ENCODE data around the gene KDM4C. TPM values are rescaled to one million over a fixed set of nuclear protein-coding genes. Genes with fewer than 3 reads are reported as not detected.

Gene KDM4C
- total RNA-seq, 1 donor from 2014 or later: 39.8 TPM

DNA sequence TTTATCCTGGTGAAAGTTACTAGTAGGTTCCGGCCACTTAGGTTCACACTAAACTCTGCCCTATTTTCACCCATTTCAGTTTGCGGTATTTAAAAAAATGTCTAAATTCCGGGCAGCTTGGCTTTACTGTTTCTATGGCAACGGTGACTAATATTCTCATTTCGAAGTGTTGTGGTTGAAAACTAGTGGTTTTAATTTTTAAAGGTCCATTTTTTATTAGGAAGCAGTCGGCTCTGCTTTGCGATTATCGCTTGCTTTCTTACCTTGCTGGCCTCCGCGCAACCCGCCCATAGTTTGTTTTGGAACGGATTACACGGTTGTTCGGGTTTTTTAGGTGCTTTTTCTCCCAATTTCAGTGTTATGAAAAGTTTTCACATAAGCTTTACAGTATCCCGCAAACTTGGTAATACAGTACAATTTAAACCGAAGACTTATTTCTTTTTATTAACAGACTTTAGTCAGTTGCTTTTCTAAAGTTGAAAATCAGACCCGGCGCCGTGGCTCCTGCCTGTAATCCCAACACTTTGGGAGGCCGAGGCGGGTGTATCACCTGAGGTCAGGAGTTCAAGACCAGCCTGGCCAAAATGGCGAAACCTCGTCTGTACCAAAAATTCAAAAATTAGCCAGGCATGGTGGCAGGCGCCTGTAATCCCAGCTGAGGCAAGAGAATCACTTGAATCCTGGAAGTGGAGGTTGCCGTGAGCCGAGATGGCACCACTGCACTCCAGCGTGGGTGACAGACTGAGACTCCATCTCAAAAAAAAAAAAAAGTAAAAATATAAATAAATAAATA is 1.6 kb downstream of the KDM4C start:
- TF ChIP-seq, protein P1, sequence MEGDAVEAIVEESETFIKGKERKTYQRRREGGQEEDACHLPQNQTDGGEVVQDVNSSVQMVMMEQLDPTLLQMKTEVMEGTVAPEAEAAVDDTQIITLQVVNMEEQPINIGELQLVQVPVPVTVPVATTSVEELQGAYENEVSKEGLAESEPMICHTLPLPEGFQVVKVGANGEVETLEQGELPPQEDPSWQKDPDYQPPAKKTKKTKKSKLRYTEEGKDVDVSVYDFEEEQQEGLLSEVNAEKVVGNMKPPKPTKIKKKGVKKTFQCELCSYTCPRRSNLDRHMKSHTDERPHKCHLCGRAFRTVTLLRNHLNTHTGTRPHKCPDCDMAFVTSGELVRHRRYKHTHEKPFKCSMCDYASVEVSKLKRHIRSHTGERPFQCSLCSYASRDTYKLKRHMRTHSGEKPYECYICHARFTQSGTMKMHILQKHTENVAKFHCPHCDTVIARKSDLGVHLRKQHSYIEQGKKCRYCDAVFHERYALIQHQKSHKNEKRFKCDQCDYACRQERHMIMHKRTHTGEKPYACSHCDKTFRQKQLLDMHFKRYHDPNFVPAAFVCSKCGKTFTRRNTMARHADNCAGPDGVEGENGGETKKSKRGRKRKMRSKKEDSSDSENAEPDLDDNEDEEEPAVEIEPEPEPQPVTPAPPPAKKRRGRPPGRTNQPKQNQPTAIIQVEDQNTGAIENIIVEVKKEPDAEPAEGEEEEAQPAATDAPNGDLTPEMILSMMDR (IDR thresholded peaks at IDR 0.05): no peak
- no peaks in the 10 kb centered on the region for H3K36me3 ChIP-seq
- no peaks in the 10 kb centered on the region for H3K27me3 ChIP-seq (ENCODE audit: low read depth)
- H3K4me1 ChIP-seq: peaks cover 16% of the 10 kb centered on the region
- H3K4me3 ChIP-seq: peak overlapping the region; percentile 96
- peak overlapping the region; percentile 97 for H3K27ac ChIP-seq
- ATAC-seq (no peak), DNase-seq (no peak)
- H3K9me3 ChIP-seq: no peaks in the 10 kb centered on the region
- intact Hi-C loops (cut with DNase I): no loop called here

DNA sequence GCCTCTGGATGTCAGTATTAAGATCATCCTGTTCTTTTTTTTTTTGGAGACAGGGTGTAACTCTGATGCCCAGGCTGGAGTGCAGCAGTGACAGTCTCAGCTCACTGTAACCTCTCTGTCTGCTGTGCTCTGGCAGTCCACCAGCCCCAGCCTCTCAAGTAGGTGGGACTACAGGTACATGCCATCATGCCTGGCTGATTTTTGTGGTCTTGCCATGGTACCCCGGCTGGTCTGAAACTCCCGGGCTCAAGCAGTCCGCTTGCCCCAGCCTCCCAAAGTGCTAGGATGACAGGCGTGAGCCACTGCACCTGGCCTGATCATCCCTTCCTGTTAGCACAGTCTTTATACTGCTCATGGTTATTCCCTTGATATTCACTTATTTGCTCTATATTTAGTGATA is 3.5 kb downstream of the KDM4C start:
- no peak overlapping the region for H3K4me3 ChIP-seq
- intact Hi-C loops (cut with DNase I): no loop called here
- H3K9me3 ChIP-seq: no peaks in the 10 kb centered on the region
- no peak for DNase-seq
- peaks cover 16% of the 10 kb centered on the region for H3K4me1 ChIP-seq
- ATAC-seq: no peak
- H3K27me3 ChIP-seq (ENCODE audit: low read depth): no peaks in the 10 kb centered on the region
- TF ChIP-seq, protein P1 (IDR thresholded peaks at IDR 0.05): no peak
- no peaks in the 10 kb centered on the region for H3K36me3 ChIP-seq
- no peak overlapping the region for H3K27ac ChIP-seq

DNA sequence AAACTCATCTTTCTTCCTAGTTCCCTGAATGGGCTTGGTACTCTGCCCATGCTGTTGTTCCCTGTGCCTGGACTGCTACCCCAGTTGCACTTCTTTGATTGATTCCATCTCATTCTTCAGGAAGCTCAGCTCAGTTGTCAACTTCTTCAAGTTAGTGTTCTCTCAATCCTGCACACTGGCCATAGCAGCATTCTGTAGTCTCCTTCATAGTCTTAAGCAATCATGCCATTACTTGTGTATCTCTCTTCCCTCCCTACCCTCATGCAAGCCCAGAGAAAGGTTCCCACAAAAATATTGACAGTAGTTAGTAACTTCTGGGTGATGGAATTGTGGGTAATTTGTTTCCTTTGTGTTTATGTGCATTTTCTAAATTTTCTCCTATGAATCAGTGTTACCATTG is 5.5 kb downstream of the KDM4C start:
- no peak for ATAC-seq
- Histone ChIP-seq H3K4me1 (peaks cover 11% of the 10 kb centered on the region), H3K27me3 (ENCODE audit: low read depth) (no peaks in the 10 kb centered on the region), H3K27ac (no peak overlapping the region), H3K9me3 (no peaks in the 10 kb centered on the region), H3K4me3 (no peak overlapping the region), H3K36me3 (no peaks in the 10 kb centered on the region)
- DNase-seq: no peak
- TF ChIP-seq, protein P1 (IDR thresholded peaks at IDR 0.05): no peak
- intact Hi-C loops (cut with DNase I): no loop called here

DNA sequence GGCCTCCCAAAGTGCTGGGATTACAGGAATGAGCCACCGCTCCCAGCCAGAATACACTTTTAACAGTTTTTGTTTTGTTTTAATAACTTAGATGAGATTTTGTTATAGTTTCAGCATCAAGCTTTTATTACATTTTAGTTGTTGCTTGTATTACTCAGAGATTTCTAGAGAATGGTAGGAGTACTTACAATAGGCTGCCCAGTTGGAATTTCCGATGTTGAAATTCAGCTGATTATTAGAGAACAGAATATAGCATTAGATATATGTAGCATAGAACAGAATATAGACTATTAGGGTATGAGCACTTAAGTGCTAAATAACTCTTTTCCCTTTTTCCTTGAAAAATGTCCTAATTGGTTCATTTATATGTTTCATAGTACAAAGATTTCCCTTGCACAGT is 6.2 kb downstream of the KDM4C start:
- DNase-seq (no peak), ATAC-seq (no peak)
- Histone ChIP-seq H3K4me3 (no peak overlapping the region), H3K4me1 (peaks cover 11% of the 10 kb centered on the region), H3K9me3 (no peaks in the 10 kb centered on the region), H3K27ac (no peak overlapping the region), H3K36me3 (no peaks in the 10 kb centered on the region), H3K27me3 (ENCODE audit: low read depth) (no peaks in the 10 kb centered on the region)
- TF ChIP-seq, protein P1 (IDR thresholded peaks at IDR 0.05): no peak
- intact Hi-C loops (cut with DNase I): no loop called here

DNA sequence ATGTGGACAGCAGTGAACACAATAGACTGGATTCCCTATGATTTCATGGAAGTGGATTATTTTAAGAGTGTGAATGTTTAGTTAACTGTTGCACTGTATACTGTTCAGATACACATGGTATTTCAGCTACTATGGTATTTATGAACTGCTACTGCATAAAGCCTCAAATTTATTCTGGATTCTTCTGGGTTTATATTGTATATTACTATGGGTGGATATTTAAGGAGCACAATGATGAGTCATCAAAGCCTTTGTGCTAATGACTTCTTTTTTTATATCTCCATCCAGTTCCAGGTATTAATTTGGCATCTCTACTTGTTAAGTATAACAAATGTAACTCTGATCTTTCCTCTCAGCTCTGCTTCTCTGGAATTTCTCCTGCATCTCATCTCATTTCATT is 6.8 kb downstream of the KDM4C start:
- no peaks in the 10 kb centered on the region for H3K9me3 ChIP-seq
- intact Hi-C loops (cut with DNase I): no loop called here
- no peaks in the 10 kb centered on the region for H3K36me3 ChIP-seq
- TF ChIP-seq, protein P1 (IDR thresholded peaks at IDR 0.05): no peak
- no peak for ATAC-seq
- no peak overlapping the region for H3K27ac ChIP-seq
- H3K4me1 ChIP-seq: peaks cover 7% of the 10 kb centered on the region
- no peak overlapping the region for H3K4me3 ChIP-seq
- H3K27me3 ChIP-seq (ENCODE audit: low read depth): no peaks in the 10 kb centered on the region
- no peak for DNase-seq
